OCI-LY1 (cell line): ENCODE data around the gene SLC7A14.

Experiments used
- CTCF ChIP-seq: fragments of 200-600 bp; sonication (generic), shearing (Covaris generic); IDR thresholded peaks from 2 replicates; pipeline ENCODE4 v1.5.1; 2017; ENCODE audit warnings: mild to moderate bottlenecking, antibody characterized with exemption, low read length, moderate library complexity, mixed read lengths
- EZH2 ChIP-seq: fragments of 200-600 bp; sonication (generic), shearing (Covaris generic); IDR thresholded peaks from 2 replicates; pipeline ENCODE4 v1.8.0; 2017; ENCODE audit warnings: borderline replicate concordance, mixed run types, mild to moderate bottlenecking, antibody characterized with exemption, low read length, moderate library complexity, mixed read lengths

GRCh38 chr3:170558427-170558826 is 27.4 kb downstream of the SLC7A14 start:
- TF ChIP-seq CTCF (no peak), EZH2 (no peak)
